ENCODE measurements around the gene SEC61B.

DNA sequence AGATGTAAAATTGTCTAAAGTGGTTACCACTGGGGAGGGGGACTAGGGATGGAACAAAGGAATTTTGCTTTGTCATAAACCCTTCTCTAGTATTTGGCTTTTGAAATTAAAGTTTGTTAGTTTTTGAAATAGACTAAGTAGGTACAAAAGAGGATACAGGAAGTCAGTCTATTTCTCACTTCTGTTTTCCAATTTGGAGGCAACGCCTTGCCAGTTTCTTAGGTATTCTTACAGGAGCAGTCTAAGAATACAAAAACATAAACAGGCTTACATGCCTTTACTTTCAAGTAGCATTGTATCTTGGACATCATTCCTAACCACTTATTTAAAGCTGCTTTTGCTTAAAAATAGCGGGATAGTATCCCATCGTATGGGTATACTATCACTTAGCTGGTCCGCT, 34.8 kb upstream of the SEC61B start:
- TF ChIP-seq, protein P1, sequence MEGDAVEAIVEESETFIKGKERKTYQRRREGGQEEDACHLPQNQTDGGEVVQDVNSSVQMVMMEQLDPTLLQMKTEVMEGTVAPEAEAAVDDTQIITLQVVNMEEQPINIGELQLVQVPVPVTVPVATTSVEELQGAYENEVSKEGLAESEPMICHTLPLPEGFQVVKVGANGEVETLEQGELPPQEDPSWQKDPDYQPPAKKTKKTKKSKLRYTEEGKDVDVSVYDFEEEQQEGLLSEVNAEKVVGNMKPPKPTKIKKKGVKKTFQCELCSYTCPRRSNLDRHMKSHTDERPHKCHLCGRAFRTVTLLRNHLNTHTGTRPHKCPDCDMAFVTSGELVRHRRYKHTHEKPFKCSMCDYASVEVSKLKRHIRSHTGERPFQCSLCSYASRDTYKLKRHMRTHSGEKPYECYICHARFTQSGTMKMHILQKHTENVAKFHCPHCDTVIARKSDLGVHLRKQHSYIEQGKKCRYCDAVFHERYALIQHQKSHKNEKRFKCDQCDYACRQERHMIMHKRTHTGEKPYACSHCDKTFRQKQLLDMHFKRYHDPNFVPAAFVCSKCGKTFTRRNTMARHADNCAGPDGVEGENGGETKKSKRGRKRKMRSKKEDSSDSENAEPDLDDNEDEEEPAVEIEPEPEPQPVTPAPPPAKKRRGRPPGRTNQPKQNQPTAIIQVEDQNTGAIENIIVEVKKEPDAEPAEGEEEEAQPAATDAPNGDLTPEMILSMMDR (IDR thresholded peaks at IDR 0.05) = no peak
- TF ChIP-seq EP300 (IDR thresholded peaks at IDR 0.05) = no peak
- no peak for TF ChIP-seq POLR2AphosphoS5 (IDR thresholded peaks at IDR 0.05)
- TF ChIP-seq POLR2A (IDR thresholded peaks at IDR 0.05) = no peak
